Mucosa of descending colon (tissue), 3 donors: ENCODE data around the gene ZDBF2. TPM values are rescaled to one million over a fixed set of nuclear protein-coding genes. Genes with fewer than 3 reads are reported as not detected.
"Not testable (repeated sequence)": the region's sequence is repeated elsewhere in the genome, so short reads cannot be mapped to it uniquely, and the experiment has no call there.

Experiments
- ATAC-seq: fragments of 200-7000 bp; cut with Tn5 transposase; one replicate; pipeline ENCODE4 v1.9.1; 2020; ENCODE audit warnings: mild to moderate bottlenecking, moderate library complexity
- DNase-seq, 3 donors: peaks; one replicate each; pipeline ENCODE4 v3.0.0-alpha.2; 2020
- H3K36me3 ChIP-seq: fragments of 200-600 bp; one replicate; pipeline ENCODE4 v1.8.0; 2021; ENCODE audit warnings: low read depth, mild to moderate bottlenecking
- H3K4me1 ChIP-seq: fragments of 200-600 bp; one replicate; pipeline ENCODE4 v1.8.0; 2021; ENCODE audit warnings: low read depth, mild to moderate bottlenecking
- H3K4me3 ChIP-seq: fragments of 200-600 bp; one replicate; pipeline ENCODE4 v1.8.0; 2021; ENCODE audit warnings: mild to moderate bottlenecking
- H3K9me3 ChIP-seq: fragments of 200-600 bp; one replicate; pipeline ENCODE4 v1.8.0; 2021; ENCODE audit warnings: mild to moderate bottlenecking
- CTCF ChIP-seq: fragments of 200-600 bp; IDR thresholded peaks from one replicate; pipeline ENCODE4 v1.8.0; 2022; ENCODE audit warnings: antibody characterized with exemption, mild to moderate bottlenecking
- intact Hi-C, 2 donors: fragments of 100-400 bp; cut with DNase I in 1 of 2; cut with micrococcal nuclease in 1 of 2; formaldehyde crosslinking; loops; one replicate each; pipeline versions ENCODE4 v1.11.0 to v1.11.1; 2022; cut with DNase I, micrococcal nuclease
- total RNA-seq, 3 donors: library from RNA; stranded (reverse); fragmentation: NEBNext Ultra II Directional in 2 of 3; extraction: Animal tissue kit (Norgen Biotek cat#: 25700) in 2 of 3; gene quantifications; one replicate each; pipeline versions ENCODE4 v1.2.1 to v1.2.4, GENCODE V29; 2021 to 2023
- donor health status: DM: no; HTN: no; CAD: no; lungs with moderate emphysema.
- donor health status: DM: no; HTN: no; CAD: no.
- donor health status: DM: no; HTN: yes; CAD: no.

Gene ZDBF2
- total RNA-seq, 3 donors from 2014 or later, result 3.9 to 18.3 (median 3.9) TPM

GRCh38 chr2:206256706-206257205 is 17.7 kb upstream of the ZDBF2 start:
- H3K4me3 ChIP-seq, result no peak overlapping the region
- H3K9me3 ChIP-seq, result no peaks in the 10 kb centered on the region
- ATAC-seq (no peak), DNase-seq (no peak)
- no peak for TF ChIP-seq CTCF
- H3K4me1 ChIP-seq, result no peaks in the 10 kb centered on the region
- H3K36me3 ChIP-seq, result no peaks in the 10 kb centered on the region
- intact Hi-C loops, result no loop called here

GRCh38 chr2:206257350-206257749 is 17.1 kb upstream of the ZDBF2 start:
- DNase-seq, result no peak
- Histone ChIP-seq H3K4me1 (no peaks in the 10 kb centered on the region), H3K9me3 (no peaks in the 10 kb centered on the region), H3K4me3 (no peak overlapping the region), H3K36me3 (no peaks in the 10 kb centered on the region)
- no peak for ATAC-seq
- intact Hi-C loops, result no loop called here
- TF ChIP-seq CTCF, result no peak

- Histone ChIP-seq H3K4me1 (no peaks in the 10 kb centered on the region), H3K9me3 (no peaks in the 10 kb centered on the region), H3K36me3 (no peaks in the 10 kb centered on the region), H3K4me3 (no peak overlapping the region)
- TF ChIP-seq CTCF, result no peak
- DNase-seq (no peak), ATAC-seq (no peak)
- intact Hi-C loops, result no loop called here
Observed at GRCh38 chr2:206257861-206258260, 16.6 kb upstream of the ZDBF2 start.

GRCh38 chr2:206258615-206259014 is 15.8 kb upstream of the ZDBF2 start:
- H3K36me3 ChIP-seq, H3K4me3 ChIP-seq, H3K4me1 ChIP-seq, DNase-seq, ATAC-seq, intact Hi-C loops, H3K9me3 ChIP-seq: not testable (repeated sequence)

GRCh38 chr2:206259376-206260187 is 14.9 kb upstream of the ZDBF2 start:
- DNase-seq (no peak), ATAC-seq (no peak)
- Histone ChIP-seq H3K4me3 (no peak overlapping the region), H3K36me3 (no peaks in the 10 kb centered on the region), H3K9me3 (no peaks in the 10 kb centered on the region), H3K4me1 (no peaks in the 10 kb centered on the region)
- intact Hi-C loops, result no loop called here
- TF ChIP-seq CTCF, result no peak

- Histone ChIP-seq H3K4me1 (no peaks in the 10 kb centered on the region), H3K4me3 (no peak overlapping the region), H3K36me3 (no peaks in the 10 kb centered on the region), H3K9me3 (no peaks in the 10 kb centered on the region)
- no peak for TF ChIP-seq CTCF
- intact Hi-C loops, result no loop called here
- no peak for ATAC-seq
- DNase-seq, result no peak
Observed at GRCh38 chr2:206260188-206261012, 14.1 kb upstream of the ZDBF2 start.
